Mesendoderm (in vitro differentiated cells): ENCODE results near the gene PPAN.

Source experiments
- DNase-seq: peaks from one replicate; pipeline ENCODE4 v3.0.0; 2013
- H2AK5ac ChIP-seq: 2 replicates; pipeline ENCODE4 v1.6.1; 2013; ENCODE audit warnings: low read length, inconsistent platforms
- H2BK120ac ChIP-seq: 2 replicates; pipeline ENCODE4 v1.6.1; 2013; ENCODE audit warnings: low read depth, mild to moderate bottlenecking, low read length, moderate library complexity, mixed read lengths
- H2BK15ac ChIP-seq: replicated peaks from 2 replicates; pipeline ENCODE4 v1.6.1; 2013; ENCODE audit warnings: low read depth, mild to moderate bottlenecking, moderate library complexity
- H2BK5ac ChIP-seq: 2 replicates; pipeline ENCODE4 v1.6.1; 2013; ENCODE audit warnings: low read length, inconsistent platforms
- H3K18ac ChIP-seq: 2 replicates; pipeline ENCODE4 v1.6.1; 2013; ENCODE audit warnings: mild to moderate bottlenecking, low read length, mixed read lengths
- H3K23ac ChIP-seq: one replicate; pipeline ENCODE4 v1.6.1; 2013; ENCODE audit warnings: low read length
- H3K27ac ChIP-seq: 2 replicates; pipeline ENCODE4 v1.5.1; 2013; ENCODE audit warnings: low read depth, mild to moderate bottlenecking, inconsistent platforms, low read length, moderate library complexity
- H3K27me3 ChIP-seq: 2 replicates; pipeline ENCODE4 v1.6.1; 2013; ENCODE audit warnings: low read length, control low read depth, mild to moderate bottlenecking, inconsistent platforms; ENCODE audit not compliant: insufficient read depth, poor library complexity
- H3K36me3 ChIP-seq: 2 replicates; pipeline ENCODE4 v1.6.1; 2013; ENCODE audit warnings: low read length, inconsistent platforms; ENCODE audit not compliant: control insufficient read depth, insufficient read depth
- H3K4ac ChIP-seq: one replicate; pipeline ENCODE4 v1.6.1; 2013; ENCODE audit warnings: low read depth, mild to moderate bottlenecking, low read length, moderate library complexity
- H3K4me1 ChIP-seq: 2 replicates; pipeline ENCODE4 v1.6.1; 2013; ENCODE audit warnings: low read depth, low read length, inconsistent platforms; ENCODE audit not compliant: control insufficient read depth
- H3K4me2 ChIP-seq: 2 replicates; pipeline ENCODE4 v1.6.1; 2013; ENCODE audit warnings: low read length
- H3K4me3 ChIP-seq: 2 replicates; pipeline ENCODE4 v1.5.1; 2013; ENCODE audit warnings: mild to moderate bottlenecking, low read length
- H3K56ac ChIP-seq: one replicate; pipeline ENCODE4 v1.6.1; 2013; ENCODE audit warnings: low read length
- H3K79me1 ChIP-seq: 2 replicates; pipeline ENCODE4 v1.6.1; 2013; ENCODE audit warnings: low read length, inconsistent platforms
- H3K79me2 ChIP-seq: 2 replicates; pipeline ENCODE4 v1.6.1; 2013; ENCODE audit warnings: mild to moderate bottlenecking, low read length; ENCODE audit not compliant: control insufficient read depth, insufficient read depth
- H3K9ac ChIP-seq: 2 replicates; pipeline ENCODE4 v1.6.1; 2013; ENCODE audit warnings: low read length, inconsistent platforms
- H4K5ac ChIP-seq: one replicate; pipeline ENCODE4 v1.6.1; 2013; ENCODE audit warnings: low read length
- H4K8ac ChIP-seq: one replicate; pipeline ENCODE4 v1.6.1; 2013; ENCODE audit warnings: low read depth, mild to moderate bottlenecking, control low read depth, low read length, moderate library complexity
- WGBS: extraction: QIAGEN DNeasy Blood & Tissue Kit; methylation state at CpG from one replicate; pipeline ENCODE4 v1.1.7; 2013; ENCODE audit warnings: low lambda C conversion rate, missing lambda C conversion rate; ENCODE audit not compliant: insufficient coverage; ENCODE audit errors: extremely low coverage; 5-methylcytosine and 5-hydroxymethylcytosine counted together

Gene PPAN

GRCh38 chr19:10113592-10113963, 7.4 kb downstream of the PPAN start:
- Histone ChIP-seq H3K18ac (no peak overlapping the region), H2BK15ac (no peak overlapping the region), H3K9ac (no peak overlapping the region), H3K4me2 (no peak overlapping the region), H3K27me3 (no peaks in the 10 kb centered on the region), H3K4me3 (no peak overlapping the region), H2AK5ac (no peak overlapping the region), H3K4me1 (no peaks in the 10 kb centered on the region), H3K79me2 (peaks cover under 1% of the 10 kb centered on the region), H4K5ac (no peak overlapping the region), H2BK120ac (no peak overlapping the region), H2BK5ac (no peak overlapping the region), H3K79me1 (peaks cover 4% of the 10 kb centered on the region), H3K23ac (no peak overlapping the region), H3K56ac (no peak overlapping the region), H4K8ac (no peak overlapping the region), H3K27ac (no peak overlapping the region), H3K36me3 (peaks cover 21% of the 10 kb centered on the region), H3K4ac (no peak overlapping the region)
- no CpG with 5 or more reads among the region's 19 CpGs for WGBS
- peak; percentile 26 for DNase-seq

GRCh38 chr19:10113964-10114650, 7.9 kb downstream of the PPAN start:
- no peak overlapping the region for H4K8ac ChIP-seq
- no peak overlapping the region for H3K18ac ChIP-seq
- no CpG with 5 or more reads among the region's 43 CpGs for WGBS
- no peak overlapping the region for H4K5ac ChIP-seq
- H3K9ac ChIP-seq: no peak overlapping the region
- peak; percentile 36 for DNase-seq
- H3K36me3 ChIP-seq: peaks cover 21% of the 10 kb centered on the region
- H3K79me1 ChIP-seq: peaks cover 9% of the 10 kb centered on the region
- H3K23ac ChIP-seq: no peak overlapping the region
- H3K56ac ChIP-seq: no peak overlapping the region
- H2AK5ac ChIP-seq: no peak overlapping the region
- no peak overlapping the region for H2BK15ac ChIP-seq
- H3K4me3 ChIP-seq: no peak overlapping the region
- no peak overlapping the region for H3K4ac ChIP-seq
- H3K27ac ChIP-seq: no peak overlapping the region
- H3K79me2 ChIP-seq: peaks cover 6% of the 10 kb centered on the region
- H2BK5ac ChIP-seq: no peak overlapping the region
- no peaks in the 10 kb centered on the region for H3K27me3 ChIP-seq
- no peak overlapping the region for H2BK120ac ChIP-seq
- H3K4me1 ChIP-seq: peaks cover 1% of the 10 kb centered on the region
- H3K4me2 ChIP-seq: no peak overlapping the region

GRCh38 chr19:10114651-10115391, 8.7 kb downstream of the PPAN start:
- H3K36me3 ChIP-seq: peaks cover 15% of the 10 kb centered on the region
- H4K5ac ChIP-seq: no peak overlapping the region
- no peak overlapping the region for H3K18ac ChIP-seq
- H2BK120ac ChIP-seq: no peak overlapping the region
- no peak overlapping the region for H3K9ac ChIP-seq
- no peak overlapping the region for H3K4me3 ChIP-seq
- H3K79me2 ChIP-seq: peaks cover 11% of the 10 kb centered on the region
- H3K4ac ChIP-seq: no peak overlapping the region
- H3K23ac ChIP-seq: no peak overlapping the region
- H3K27ac ChIP-seq: no peak overlapping the region
- no peak overlapping the region for H2BK15ac ChIP-seq
- DNase-seq: peak; percentile 39
- H4K8ac ChIP-seq: no peak overlapping the region
- no peaks in the 10 kb centered on the region for H3K27me3 ChIP-seq
- peaks cover 1% of the 10 kb centered on the region for H3K4me1 ChIP-seq
- WGBS: no CpG with 5 or more reads among the region's 26 CpGs
- H3K4me2 ChIP-seq: no peak overlapping the region
- H2BK5ac ChIP-seq: no peak overlapping the region
- peaks cover 11% of the 10 kb centered on the region for H3K79me1 ChIP-seq
- no peak overlapping the region for H3K56ac ChIP-seq
- H2AK5ac ChIP-seq: no peak overlapping the region

- DNase-seq: no peak
- no peak overlapping the region for H2BK120ac ChIP-seq
- H2BK5ac ChIP-seq: no peak overlapping the region
- no CpG with 5 or more reads among the region's 45 CpGs for WGBS
- no peak overlapping the region for H4K8ac ChIP-seq
- H3K4me2 ChIP-seq: no peak overlapping the region
- no peak overlapping the region for H3K56ac ChIP-seq
- peaks cover 1% of the 10 kb centered on the region for H3K4me1 ChIP-seq
- H3K4me3 ChIP-seq: no peak overlapping the region
- H2AK5ac ChIP-seq: no peak overlapping the region
- no peaks in the 10 kb centered on the region for H3K27me3 ChIP-seq
- H3K36me3 ChIP-seq: peaks cover 13% of the 10 kb centered on the region
- no peak overlapping the region for H3K18ac ChIP-seq
- H3K79me2 ChIP-seq: peaks cover 11% of the 10 kb centered on the region
- H3K4ac ChIP-seq: no peak overlapping the region
- peaks cover 11% of the 10 kb centered on the region for H3K79me1 ChIP-seq
- no peak overlapping the region for H3K23ac ChIP-seq
- no peak overlapping the region for H4K5ac ChIP-seq
- no peak overlapping the region for H2BK15ac ChIP-seq
- H3K9ac ChIP-seq: no peak overlapping the region
- H3K27ac ChIP-seq: no peak overlapping the region
Observed at GRCh38 chr19:10115392-10116084, 9.4 kb downstream of the PPAN start.

GRCh38 chr19:10116085-10116865, 10.1 kb downstream of the PPAN start:
- Histone ChIP-seq H3K23ac (no peak overlapping the region), H2BK120ac (no peak overlapping the region), H4K8ac (no peak overlapping the region), H3K18ac (no peak overlapping the region), H3K27ac (no peak overlapping the region), H3K36me3 (peaks cover 10% of the 10 kb centered on the region), H3K27me3 (no peaks in the 10 kb centered on the region), H2AK5ac (no peak overlapping the region), H2BK5ac (no peak overlapping the region), H3K4ac (no peak overlapping the region), H3K56ac (no peak overlapping the region), H3K79me1 (peaks cover 11% of the 10 kb centered on the region), H3K79me2 (peaks cover 11% of the 10 kb centered on the region), H2BK15ac (no peak overlapping the region), H3K4me1 (peaks cover 1% of the 10 kb centered on the region), H4K5ac (no peak overlapping the region), H3K4me2 (no peak overlapping the region), H3K4me3 (no peak overlapping the region), H3K9ac (no peak overlapping the region)
- peak; percentile 22 for DNase-seq
- WGBS: no CpG with 5 or more reads among the region's 35 CpGs
